Parathyroid adenoma (tissue), 2 donors: Measurements from ENCODE around the gene WDR81.

Experiments
- H2AFZ ChIP-seq: fragments of 300-600 bp; sonication (generic); one replicate; pipeline ENCODE4 v1.7.0; 2017; ENCODE audit warnings: antibody characterized with exemption, mild to moderate bottlenecking
- H3K27ac ChIP-seq: fragments of 300-600 bp; sonication (generic); one replicate; pipeline ENCODE4 v1.7.0; 2017
- H3K27me3 ChIP-seq: fragments of 300-600 bp; sonication (generic); one replicate; pipeline ENCODE4 v1.7.0; 2017; ENCODE audit warnings: low read length; ENCODE audit not compliant: control insufficient read depth, insufficient read depth
- H3K36me3 ChIP-seq: fragments of 300-600 bp; sonication (generic); one replicate; pipeline ENCODE4 v1.7.0; 2017; ENCODE audit warnings: low read length; ENCODE audit not compliant: control insufficient read depth, insufficient read depth
- H3K4me1 ChIP-seq: fragments of 300-600 bp; sonication (generic); one replicate; pipeline ENCODE4 v1.7.0; 2017; ENCODE audit warnings: control low read depth
- H3K4me2 ChIP-seq: fragments of 300-600 bp; sonication (generic); one replicate; pipeline ENCODE4 v1.7.0; 2017; ENCODE audit warnings: low read length
- H3K4me3 ChIP-seq: fragments of 300-600 bp; sonication (generic); one replicate; pipeline ENCODE4 v1.7.0; 2017; ENCODE audit warnings: low read depth, low read length
- H3K79me2 ChIP-seq: fragments of 300-600 bp; sonication (generic); one replicate; pipeline ENCODE4 v1.7.0; 2017; ENCODE audit warnings: control low read depth
- H3K9ac ChIP-seq: fragments of 300-600 bp; sonication (generic); one replicate; pipeline ENCODE4 v1.7.0; 2017; ENCODE audit warnings: mild to moderate bottlenecking
- H3K9me3 ChIP-seq: fragments of 300-600 bp; sonication (generic); one replicate; pipeline ENCODE4 v1.7.0; 2017; ENCODE audit warnings: low read length; ENCODE audit not compliant: control insufficient read depth
- TF ChIP-seq, protein P1 (sequence below): fragments of 300-600 bp; sonication (generic); IDR thresholded peaks from one replicate; pipeline ENCODE4 v1.7.0; 2017; ENCODE audit warnings: antibody characterized with exemption, mild to moderate bottlenecking
- donor health status: primary hyperparathyroidism.

The WDR81 gene

DNA sequence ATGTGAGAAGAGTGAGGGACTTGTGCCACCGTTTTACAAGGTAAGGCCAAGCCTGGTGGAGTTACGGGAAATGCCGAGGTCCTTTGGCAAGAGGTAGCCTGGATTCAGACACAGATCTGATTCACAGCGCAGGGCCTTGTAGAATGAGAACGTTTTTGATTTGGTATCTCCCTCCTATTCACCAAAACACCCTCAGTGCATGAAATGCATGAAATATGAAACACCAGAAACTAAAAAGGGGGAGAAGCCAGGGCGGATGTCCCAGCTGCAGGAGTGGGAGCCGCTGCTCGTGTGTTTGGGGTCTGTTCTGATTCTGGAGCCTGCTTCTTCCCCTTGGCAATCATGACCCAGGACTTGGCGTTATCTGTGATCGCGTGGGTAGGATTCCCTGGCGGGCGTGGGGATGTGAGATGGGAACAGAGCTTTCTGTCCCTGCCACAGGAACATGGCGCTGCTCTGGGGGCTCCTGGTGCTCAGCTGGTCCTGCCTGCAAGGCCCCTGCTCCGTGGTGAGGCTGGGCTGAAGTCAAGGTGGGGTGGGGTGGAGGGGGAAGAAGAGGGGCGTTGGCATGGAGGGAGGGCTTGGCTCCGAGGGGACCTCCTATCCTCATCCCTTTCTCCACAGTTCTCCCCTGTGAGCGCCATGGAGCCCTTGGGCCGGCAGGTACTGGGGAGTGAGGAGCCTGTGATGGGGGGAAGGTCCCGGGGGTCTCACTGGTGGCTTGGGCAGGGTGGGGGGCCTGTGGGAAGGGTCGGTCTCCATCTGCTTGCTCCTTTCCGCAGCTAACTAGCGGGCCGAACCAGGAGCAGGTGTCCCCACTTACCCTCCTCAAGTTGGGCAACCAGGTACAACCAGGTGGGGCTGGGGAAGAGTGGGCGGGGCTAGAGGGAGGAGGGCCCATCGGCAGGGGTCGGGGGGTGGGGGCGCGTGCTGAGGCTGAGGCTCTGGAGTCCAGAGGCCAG, 20.3 kb downstream of the WDR81 start:
- Histone ChIP-seq H3K27ac (no peak overlapping the region), H3K27me3 (no peaks in the 10 kb centered on the region), H3K9me3 (no peaks in the 10 kb centered on the region), H3K4me2 (no peak overlapping the region), H3K36me3 (no peaks in the 10 kb centered on the region), H3K4me1 (no peaks in the 10 kb centered on the region), H3K4me3 (no peak overlapping the region), H2AFZ (no peak overlapping the region), H3K79me2 (no peaks in the 10 kb centered on the region), H3K9ac (no peak overlapping the region)
- TF ChIP-seq, protein P1, sequence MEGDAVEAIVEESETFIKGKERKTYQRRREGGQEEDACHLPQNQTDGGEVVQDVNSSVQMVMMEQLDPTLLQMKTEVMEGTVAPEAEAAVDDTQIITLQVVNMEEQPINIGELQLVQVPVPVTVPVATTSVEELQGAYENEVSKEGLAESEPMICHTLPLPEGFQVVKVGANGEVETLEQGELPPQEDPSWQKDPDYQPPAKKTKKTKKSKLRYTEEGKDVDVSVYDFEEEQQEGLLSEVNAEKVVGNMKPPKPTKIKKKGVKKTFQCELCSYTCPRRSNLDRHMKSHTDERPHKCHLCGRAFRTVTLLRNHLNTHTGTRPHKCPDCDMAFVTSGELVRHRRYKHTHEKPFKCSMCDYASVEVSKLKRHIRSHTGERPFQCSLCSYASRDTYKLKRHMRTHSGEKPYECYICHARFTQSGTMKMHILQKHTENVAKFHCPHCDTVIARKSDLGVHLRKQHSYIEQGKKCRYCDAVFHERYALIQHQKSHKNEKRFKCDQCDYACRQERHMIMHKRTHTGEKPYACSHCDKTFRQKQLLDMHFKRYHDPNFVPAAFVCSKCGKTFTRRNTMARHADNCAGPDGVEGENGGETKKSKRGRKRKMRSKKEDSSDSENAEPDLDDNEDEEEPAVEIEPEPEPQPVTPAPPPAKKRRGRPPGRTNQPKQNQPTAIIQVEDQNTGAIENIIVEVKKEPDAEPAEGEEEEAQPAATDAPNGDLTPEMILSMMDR = no peak

DNA sequence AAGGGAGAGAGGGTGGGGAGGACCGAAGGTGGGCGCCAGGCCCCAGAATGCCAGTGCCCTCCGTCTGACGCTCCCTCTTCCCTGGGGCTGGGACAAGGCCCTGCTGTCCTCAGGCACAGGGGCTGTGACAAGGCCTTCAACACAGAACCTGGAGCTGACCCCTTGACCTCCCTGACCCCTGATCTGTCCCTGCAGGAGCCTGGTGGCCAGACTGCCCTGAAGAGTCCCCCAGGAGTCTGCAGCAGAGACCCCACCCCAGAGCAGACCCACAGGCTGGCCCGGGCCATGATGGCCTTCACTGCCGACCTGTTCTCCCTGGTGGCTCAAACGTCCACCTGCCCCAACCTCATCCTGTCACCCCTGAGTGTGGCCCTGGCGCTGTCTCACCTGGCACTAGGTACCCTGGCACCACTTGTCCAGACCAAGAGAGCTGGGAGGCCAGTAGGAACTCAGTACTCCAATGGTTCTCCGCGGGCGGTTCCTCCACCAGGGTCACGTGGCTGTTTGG, 21.1 kb downstream of the WDR81 start:
- no peak overlapping the region for H3K27ac ChIP-seq
- TF ChIP-seq, protein P1 = no peak
- H3K36me3 ChIP-seq = no peaks in the 10 kb centered on the region

DNA sequence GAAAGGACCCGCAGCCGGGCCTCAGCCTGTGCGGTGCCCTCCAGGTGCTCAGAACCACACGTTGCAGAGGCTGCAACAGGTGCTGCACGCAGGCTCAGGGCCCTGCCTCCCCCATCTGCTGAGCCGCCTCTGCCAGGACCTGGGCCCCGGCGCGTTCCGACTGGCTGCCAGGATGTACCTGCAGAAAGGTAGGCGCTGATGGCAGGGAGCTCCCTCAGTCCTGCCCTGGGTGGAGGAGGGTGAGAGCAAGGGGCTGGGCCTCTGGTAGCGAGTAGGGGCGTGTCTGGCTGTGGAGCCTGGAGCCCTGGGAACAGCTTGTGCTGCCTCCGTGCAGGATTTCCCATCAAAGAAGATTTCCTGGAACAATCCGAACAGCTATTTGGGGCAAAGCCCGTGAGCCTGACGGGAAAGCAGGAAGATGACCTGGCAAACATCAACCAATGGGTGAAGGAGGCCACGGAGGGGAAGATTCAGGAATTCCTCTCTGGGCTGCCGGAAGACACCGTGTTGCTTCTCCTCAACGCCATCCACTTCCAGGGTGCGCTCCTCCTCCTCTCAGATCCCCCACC, 22.6 kb downstream of the WDR81 start:
- no peaks in the 10 kb centered on the region for H3K9me3 ChIP-seq
- no peaks in the 10 kb centered on the region for H3K4me1 ChIP-seq
- no peak overlapping the region for H3K9ac ChIP-seq
- H3K27ac ChIP-seq = peak overlapping the region; percentile 53
- TF ChIP-seq, protein P1 = no peak
- H2AFZ ChIP-seq = no peak overlapping the region
- H3K4me2 ChIP-seq = no peak overlapping the region
- no peaks in the 10 kb centered on the region for H3K36me3 ChIP-seq
- no peaks in the 10 kb centered on the region for H3K27me3 ChIP-seq
- no peaks in the 10 kb centered on the region for H3K79me2 ChIP-seq
- H3K4me3 ChIP-seq = no peak overlapping the region

More for the DNA sequence above, 21.1 kb downstream of the WDR81 start:
- Histone ChIP-seq H3K9ac (no peak overlapping the region), H3K9me3 (no peaks in the 10 kb centered on the region), H2AFZ (no peak overlapping the region), H3K4me2 (no peak overlapping the region), H3K4me3 (no peak overlapping the region), H3K4me1 (no peaks in the 10 kb centered on the region), H3K79me2 (no peaks in the 10 kb centered on the region), H3K27me3 (no peaks in the 10 kb centered on the region)

DNA sequence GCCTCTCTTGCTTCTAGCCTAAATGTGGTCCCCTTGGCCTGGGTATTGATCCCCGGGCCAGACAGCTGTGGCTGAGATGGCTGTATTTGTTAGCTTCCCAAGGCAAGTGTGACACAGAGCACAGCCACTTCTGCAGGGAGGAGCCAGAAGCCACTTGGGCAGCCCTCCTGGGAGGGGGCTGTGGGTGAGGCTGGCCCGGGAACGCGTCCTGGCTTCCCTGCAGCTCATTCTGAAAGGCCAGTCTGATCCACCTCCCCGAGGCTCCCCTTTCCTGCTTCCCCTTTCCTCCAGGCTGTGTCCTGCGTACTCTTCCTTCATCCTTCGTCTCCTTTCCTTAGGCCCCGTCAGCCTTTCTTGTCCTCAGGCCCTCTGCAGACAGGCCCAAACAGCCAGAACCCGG, 26.1 kb downstream of the WDR81 start:
- H3K27me3 ChIP-seq = no peaks in the 10 kb centered on the region
- no peak overlapping the region for H2AFZ ChIP-seq
- TF ChIP-seq, protein P1 = no peak
- no peaks in the 10 kb centered on the region for H3K4me1 ChIP-seq
- no peak overlapping the region for H3K9ac ChIP-seq
- H3K9me3 ChIP-seq = no peaks in the 10 kb centered on the region
- H3K36me3 ChIP-seq = no peaks in the 10 kb centered on the region
- no peak overlapping the region for H3K4me2 ChIP-seq
- H3K27ac ChIP-seq = no peak overlapping the region
- no peak overlapping the region for H3K4me3 ChIP-seq
- H3K79me2 ChIP-seq = no peaks in the 10 kb centered on the region
